ENCODE data around the gene XIAP.
"Not testable (repeated sequence)": the region's sequence is repeated elsewhere in the genome, so short reads cannot be mapped to it uniquely, and the experiment has no call there.

Gene XIAP

GRCh38 chrX:123927845-123928244, 68.0 kb downstream of the XIAP start:
- TF ChIP-seq ZFX (IDR thresholded peaks at IDR 0.05; ENCODE audit: borderline replicate concordance), result no peak
- no peak for TF ChIP-seq CTCF (IDR thresholded peaks at IDR 0.05)
- no peak overlapping the region for H3K27ac ChIP-seq

DNA sequence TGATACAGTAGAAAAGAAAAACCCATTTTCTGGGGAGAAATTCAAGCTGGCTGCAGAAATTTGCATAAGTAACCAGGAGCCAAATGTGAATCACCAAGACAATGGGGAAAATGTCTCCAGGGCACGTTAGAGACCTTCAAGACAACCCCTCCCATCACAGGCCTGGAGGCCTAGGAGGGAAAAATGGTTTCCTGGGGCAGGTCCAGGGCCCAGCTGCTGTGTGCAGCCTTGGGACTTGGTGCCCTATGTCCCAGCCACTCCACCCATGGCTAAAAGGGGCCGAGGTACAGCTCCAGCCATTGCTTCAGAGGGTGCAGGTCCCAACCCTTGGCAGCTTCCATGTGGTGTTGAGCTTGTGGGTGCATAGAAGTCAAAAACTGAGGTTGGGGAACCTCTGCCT, 72.2 kb downstream of the XIAP start:
- not testable (repeated sequence) for H3K27ac ChIP-seq

- TF ChIP-seq CTCF (IDR thresholded peaks at IDR 0.05) (no peak), ZFX (IDR thresholded peaks at IDR 0.05; ENCODE audit: borderline replicate concordance) (no peak)
- H3K27ac ChIP-seq, result no peak overlapping the region
Observed at GRCh38 chrX:123943074-123943473, 83.2 kb downstream of the XIAP start.

DNA sequence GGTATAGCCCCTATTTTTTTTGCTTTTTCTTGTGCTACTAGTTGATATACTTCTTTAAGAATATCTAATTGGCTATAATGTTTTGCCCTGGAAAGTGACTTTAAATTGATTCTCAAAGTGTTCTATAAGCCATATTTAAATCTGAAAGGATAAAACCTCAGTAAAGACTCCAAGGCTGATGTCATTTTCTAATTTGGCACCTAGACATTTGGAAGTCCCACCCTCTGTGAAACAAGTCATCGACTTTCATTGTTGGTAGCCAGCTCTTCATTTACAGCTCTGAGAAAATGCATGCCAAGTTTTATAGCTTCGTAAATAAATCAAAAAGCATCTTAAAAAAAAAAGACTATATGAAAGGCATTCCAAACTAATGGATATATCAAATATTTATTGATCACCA, 83.6 kb downstream of the XIAP start:
- TF ChIP-seq ZFX (IDR thresholded peaks at IDR 0.05; ENCODE audit: borderline replicate concordance) (no peak), CTCF (IDR thresholded peaks at IDR 0.05) (no peak)
- H3K27ac ChIP-seq, result no peak overlapping the region

DNA sequence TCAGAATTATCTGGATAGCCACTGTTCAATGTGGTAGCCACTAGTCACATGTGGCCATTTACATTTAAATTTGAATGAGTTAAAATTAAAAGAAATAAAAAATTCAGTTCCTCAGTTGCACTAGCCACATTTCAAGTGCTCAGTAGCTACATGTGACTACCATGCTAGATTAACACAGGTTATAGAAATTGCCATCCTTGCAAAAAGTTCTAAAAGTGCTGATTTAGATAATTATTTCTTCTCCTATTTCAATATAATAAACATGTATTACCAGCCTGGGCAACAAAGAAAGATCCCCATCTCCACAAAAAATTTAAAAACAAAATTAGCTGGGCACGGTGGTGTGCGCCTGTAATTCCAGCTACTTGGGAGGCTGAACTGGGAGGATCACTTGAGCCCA, 90.0 kb downstream of the XIAP start:
- H3K27ac ChIP-seq, result no peak overlapping the region
- TF ChIP-seq CTCF (IDR thresholded peaks at IDR 0.05) (no peak), ZFX (IDR thresholded peaks at IDR 0.05; ENCODE audit: borderline replicate concordance) (no peak)

DNA sequence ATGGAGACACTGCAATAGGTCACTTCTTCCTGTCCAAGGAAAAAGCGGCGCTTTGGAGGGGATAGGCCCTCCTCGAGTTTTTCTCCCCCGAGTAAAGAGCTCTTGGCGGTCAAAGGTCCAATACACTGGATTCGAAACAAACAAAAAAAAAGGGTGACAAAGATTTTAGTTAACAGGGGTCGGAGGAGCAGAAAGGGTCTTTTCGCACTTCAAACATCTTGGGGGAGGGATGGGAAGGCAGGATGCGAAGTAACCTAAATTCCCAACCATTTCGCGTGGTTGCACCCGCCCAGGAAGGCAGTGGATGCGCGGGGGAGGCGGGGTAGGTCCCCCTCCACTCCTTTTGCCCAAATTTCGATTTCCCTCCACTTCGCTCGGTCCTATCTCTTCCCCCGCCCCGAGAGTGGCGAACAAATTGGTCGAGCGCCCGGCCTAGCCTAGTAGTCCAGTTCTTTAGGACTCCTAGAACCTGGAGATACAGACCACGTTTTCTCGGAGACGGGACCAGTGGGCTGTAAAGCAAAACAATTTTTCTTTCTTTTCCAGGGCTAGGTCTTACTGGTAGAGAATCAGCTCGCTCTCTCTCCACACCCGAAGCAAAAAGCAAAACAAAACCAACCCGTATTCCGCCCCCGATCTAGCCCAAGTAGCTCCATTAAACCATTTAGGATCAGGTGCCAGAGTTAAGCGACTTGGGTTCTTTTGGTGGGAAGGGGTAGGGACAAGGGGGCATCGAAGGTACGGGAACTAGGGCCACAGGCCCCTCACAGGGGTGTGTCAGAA, 99.6 kb downstream of the XIAP start:
- H3K27ac ChIP-seq, result peak overlapping the region; percentile 96

DNA sequence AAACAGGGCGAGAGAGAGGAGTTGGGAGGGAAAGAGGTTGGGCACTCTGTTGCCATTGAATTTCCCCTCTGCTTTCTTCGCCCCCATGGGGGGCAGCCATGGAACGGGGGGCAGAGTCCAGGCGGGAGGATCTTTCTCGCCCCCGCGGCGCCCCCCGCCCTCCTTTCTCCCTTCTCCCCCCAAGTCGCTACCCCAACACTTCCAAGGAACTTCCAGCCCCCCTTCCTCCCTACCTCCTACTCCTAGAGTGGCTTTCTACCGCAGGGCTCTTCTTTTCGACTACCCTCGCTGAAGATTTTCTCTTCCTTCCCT, 101.1 kb downstream of the XIAP start:
- TF ChIP-seq ZFX (IDR thresholded peaks at IDR 0.05; ENCODE audit: borderline replicate concordance) (no peak), CTCF (IDR thresholded peaks at IDR 0.05) (no peak)

More for the DNA sequence above, 99.6 kb downstream of the XIAP start:
- TF ChIP-seq ZFX (IDR thresholded peaks at IDR 0.05; ENCODE audit: borderline replicate concordance) (no peak), CTCF (IDR thresholded peaks at IDR 0.05) (no peak)

More for the DNA sequence above, 101.1 kb downstream of the XIAP start:
- peak overlapping the region; percentile 96 for H3K27ac ChIP-seq

All from 22Rv1 (cell line).